DMS 273 (cell line): ENCODE results near the gene UPK3BL1.
"Not testable (repeated sequence)": the region's sequence is repeated elsewhere in the genome, so short reads cannot be mapped to it uniquely, and the experiment has no call there.

Experiments used
- DNase-seq: peaks from one replicate; lab custom pipeline; 2025; ENCODE audit not compliant: unreplicated experiment; lab: John Stamatoyannopoulos, UW

UPK3BL1 gene

GRCh38 chr7:102642691-102643090 lies at the start of gene UPK3BL1:
TSS of gene UPK3BL1 (minus strand) at chr7:102642791. CDS start at chr7:102642741, 50 bp downstream.
- DNase-seq = not testable (repeated sequence)

DNA sequence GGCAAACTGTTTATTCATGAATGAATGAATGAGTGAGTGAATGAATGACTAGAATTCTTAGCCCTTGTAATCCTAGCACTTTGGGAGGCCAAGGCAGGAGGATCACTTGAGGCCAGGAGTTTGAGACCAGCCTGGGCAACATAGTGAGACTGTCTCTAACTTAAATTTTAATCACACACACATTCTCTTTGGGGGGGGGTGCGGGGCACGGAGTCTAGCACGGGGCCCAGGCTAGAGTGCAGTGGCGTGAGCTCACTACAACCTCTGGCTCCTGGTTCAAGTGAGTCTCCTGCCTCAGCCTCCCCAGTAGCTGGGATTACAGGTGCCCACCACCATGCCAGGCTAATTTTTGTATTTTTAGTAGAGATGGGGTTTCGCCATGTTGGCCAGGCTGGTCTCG lies 48.0 kb upstream of the UPK3BL1 start:
- DNase-seq = not testable (repeated sequence)

DNA sequence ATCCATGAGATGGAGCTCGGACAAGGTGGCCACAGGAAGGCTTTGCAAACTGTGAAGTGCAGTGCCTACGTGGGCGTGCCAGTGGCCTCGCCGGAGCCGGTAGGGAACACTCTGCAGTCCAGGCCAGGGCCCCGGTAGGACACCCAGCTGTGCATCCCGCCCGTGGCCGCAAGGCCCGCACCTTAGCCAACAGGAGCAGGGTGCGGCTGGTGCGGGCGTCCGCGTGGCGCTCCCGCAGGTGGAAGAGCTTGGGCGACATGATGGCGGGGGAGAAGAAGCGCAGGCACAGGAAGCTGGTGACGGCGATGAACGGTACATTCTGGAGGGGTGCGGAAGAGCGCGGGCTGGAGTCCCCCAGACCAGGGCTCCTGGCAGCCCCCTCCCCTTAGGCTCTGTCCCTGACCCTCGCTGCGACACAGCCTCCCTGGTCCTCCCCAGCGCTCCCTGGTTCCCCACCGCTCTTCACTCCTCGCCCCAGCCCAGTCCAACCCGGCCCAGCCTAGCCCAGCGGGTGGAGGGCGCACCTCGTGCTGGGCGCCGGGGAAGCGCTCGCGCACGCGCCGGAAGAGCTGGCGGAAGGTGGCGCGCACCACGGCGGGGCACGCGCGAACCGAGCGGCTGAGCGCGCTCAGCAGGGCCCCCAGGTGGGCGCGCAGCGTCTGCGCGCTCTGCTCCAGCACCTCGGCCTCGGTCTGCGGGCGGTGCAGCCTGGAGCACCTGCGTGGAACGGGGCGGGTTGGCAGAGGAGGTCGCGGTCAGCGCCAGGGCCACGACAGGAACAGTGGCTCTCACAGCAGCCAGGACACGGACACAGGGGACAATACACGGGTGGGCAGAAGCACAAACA lies 47.1 kb upstream of the UPK3BL1 start:
- DNase-seq = not testable (repeated sequence)

DNA sequence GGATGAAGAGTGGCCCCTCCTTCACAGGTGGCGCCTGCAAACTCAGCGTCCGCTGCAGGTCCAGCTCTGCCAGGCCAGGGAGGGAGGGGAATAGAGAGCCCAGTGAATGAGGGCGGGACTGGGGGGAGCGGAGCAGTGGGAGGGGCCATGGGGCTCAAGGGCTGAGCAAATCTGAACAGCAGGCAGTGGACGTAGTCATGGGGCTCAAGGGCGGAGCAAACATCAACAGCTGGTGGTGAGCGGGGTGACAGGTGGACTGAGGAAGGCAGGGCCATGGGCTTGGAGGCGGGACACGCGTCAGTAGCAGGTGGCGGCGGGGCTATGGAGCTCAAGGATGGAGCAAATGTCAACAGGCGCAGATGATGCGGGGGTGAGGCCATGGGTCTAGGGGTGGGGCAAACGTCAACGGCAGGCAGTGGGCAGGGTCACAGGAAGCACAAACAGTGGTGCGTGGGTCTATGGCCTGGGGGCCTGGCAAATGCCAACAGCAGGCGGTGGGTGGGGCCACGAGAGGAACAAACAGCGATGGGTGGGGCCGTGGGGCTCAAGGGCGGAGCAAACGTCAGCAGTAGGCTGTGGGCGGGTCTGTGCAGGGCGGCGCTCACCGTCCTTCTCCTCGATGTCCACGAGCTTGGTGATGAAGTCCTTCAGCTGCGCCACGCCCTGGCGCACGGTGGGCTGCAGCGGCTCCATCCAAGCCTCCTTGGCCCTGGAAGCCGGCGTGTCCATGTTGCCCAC lies 45.9 kb upstream of the UPK3BL1 start:
- not testable (repeated sequence) for DNase-seq

- DNase-seq = not testable (repeated sequence)
Observed at GRCh38 chr7:102682560-102682959, 40.0 kb upstream of the UPK3BL1 start.

- DNase-seq = not testable (repeated sequence)
Observed at GRCh38 chr7:102680780-102681179, 38.2 kb upstream of the UPK3BL1 start.

GRCh38 chr7:102675545-102675944 lies 33.0 kb upstream of the UPK3BL1 start:
- DNase-seq = not testable (repeated sequence)

DNA sequence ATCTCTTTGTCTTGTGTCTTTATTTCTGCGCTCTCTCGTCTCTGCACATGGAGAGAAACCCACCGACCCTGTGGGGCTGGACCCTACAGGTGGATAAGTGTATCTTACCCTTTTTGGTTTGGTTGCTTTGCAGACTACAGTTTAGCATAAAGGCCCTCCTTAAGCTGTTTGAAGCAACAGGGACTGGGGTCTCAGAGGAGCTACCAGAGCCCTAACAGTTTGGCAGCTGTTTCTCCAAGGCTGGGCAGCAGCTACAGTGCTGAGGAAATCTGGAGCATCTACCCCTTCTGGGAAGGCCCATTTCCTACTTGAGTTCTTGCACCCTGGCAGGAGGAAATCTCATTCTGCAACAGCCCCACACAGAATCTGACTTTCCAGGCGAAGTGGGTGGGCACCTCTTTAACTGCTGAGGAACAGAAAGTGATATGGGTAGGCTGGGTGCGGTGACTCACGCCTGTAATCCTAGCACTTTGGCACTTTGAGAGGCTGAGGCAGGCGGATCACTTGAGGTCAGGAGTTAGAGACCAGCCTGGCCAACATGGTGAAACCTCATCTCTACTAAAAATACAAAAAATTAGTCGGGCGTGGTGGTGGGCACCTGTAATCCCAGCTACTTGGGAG lies 31.0 kb upstream of the UPK3BL1 start:
- not testable (repeated sequence) for DNase-seq

DNA sequence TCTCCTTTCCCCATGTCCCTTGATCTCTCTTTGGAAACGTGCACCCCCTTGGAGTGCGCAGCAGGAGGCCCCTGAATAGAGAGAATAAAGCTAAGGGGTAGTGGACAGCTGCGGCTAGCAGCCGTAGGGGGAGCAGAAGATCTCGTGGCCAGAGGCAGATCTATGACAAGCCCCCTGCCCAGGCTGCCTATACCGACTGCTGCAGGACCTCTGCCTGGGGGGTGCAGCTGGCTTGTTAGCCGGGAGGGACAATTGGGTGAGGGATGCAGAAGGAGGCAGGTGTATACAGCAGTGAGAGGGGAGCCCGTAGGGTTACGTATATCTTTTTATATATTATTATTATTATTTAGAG lies 29.3 kb upstream of the UPK3BL1 start:
- DNase-seq = not testable (repeated sequence)

DNA sequence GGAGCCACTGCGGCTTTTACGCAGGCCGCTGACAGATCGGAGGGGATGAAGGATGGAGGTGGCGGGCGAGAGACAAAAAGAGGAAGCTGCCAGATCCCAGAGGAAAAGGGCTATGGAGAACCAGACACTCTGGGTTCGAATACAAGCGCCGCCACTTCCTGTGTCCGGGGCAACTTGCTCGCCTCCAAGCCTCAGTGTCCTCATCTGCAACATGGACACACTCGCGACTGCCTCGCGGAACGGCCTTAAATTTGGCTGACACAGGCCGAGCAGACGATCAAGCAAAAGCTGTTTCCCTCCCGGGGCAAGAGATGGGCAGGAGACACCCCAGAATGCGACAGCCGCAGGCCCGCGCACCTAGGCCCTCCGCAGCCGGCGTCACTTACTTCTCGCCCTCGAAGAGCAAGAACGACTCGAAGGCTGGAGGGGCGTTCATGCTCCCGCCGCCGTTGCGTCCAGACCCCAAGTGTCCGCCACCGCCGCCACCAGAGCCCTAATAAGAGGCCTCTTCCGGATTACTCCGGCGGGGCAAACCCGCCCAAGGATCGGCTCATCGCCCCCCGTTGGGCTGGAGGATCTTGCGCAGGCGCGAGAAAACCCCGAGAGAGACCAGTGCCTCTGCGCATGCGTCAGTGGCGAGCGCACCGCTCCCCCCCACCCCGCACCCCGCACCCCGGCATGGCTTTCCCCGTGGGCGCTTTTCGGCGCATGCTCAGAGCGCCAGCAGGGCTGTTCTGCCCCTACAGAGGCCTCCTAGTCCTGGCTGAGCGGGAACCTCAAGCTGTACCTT lies 28.8 kb upstream of the UPK3BL1 start, which contains the start of gene POLR2J2:
Gene POLR2J2 (minus strand): TSS at position 498 of the 790 bp plus-strand sequence. CDS start 62 bp downstream, at position 436.
- DNase-seq = not testable (repeated sequence)

- DNase-seq = not testable (repeated sequence)
Observed at GRCh38 chr7:102667523-102667922, 24.9 kb upstream of the UPK3BL1 start.

DNA sequence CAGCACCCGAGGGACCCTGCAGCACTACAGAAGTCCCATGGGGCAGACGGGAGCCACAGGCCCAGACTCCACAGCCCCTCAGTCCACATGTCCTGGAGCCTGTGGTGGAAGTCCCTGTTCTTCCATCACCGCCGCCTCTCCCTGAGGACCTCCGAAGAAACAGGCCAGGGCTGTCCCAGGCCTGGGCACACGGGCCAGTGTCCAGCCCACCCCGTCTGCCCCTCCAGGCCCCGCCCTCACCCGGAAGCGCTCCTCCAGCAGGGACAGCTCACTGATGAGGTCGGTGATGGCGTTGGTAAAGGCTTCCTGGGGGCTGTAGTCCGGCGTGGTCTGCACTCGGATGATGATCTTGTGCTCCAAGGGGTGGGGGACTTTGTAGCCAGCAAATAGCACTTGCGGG lies 24.3 kb upstream of the UPK3BL1 start:
- DNase-seq = not testable (repeated sequence)

DNA sequence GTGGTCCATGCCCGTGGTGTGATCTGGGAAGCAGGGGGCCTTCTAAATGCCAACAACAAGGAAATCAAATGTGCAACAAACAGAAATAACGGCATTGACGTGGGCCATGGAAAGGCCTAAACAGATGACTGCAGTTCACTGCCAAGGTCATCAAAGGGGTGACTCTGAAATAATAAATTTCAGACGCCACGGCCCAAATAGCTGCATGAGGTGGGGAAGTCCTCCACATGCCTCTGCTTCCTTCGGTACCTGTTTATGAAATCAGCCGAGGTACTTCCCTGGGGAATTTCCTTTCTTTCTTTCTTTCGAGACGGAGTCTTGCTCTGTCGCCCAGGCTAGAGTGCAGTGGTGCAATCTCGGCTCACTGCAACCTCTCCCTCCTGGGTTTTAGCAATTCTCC lies 22.2 kb upstream of the UPK3BL1 start:
- not testable (repeated sequence) for DNase-seq

- DNase-seq = not testable (repeated sequence)
Observed at GRCh38 chr7:102649924-102650323, 7.3 kb upstream of the UPK3BL1 start, which contains the start of gene SPDYE2B. TSS of gene SPDYE2B (plus strand) at chr7:102650319. CDS start at chr7:102652349, 2,030 bp downstream.

GRCh38 chr7:102647813-102648212 lies 5.2 kb upstream of the UPK3BL1 start:
- not testable (repeated sequence) for DNase-seq

DNA sequence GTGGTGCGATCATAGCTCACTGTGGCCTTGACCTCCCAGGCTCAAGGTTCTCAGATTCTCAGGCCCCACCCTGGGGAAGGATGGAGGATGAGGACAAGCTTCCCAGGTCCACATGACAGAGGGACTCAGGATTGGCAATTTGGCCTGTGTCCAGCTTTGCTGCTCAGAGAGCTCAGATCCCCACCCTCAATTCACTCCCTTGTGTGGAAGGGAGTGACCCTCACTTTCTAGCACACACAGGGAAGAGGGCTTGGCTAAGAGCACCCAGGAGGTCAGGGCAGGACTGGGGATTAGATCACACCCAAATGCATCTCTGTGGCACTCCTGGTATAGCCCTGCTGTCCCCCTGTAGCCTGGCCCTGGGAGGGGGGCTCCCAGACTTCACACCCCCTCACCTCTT lies 813 bp upstream of the UPK3BL1 start:
- not testable (repeated sequence) for DNase-seq

GRCh38 chr7:102638848-102639247 lies 3.7 kb downstream of the UPK3BL1 start:
- not testable (repeated sequence) for DNase-seq

DNA sequence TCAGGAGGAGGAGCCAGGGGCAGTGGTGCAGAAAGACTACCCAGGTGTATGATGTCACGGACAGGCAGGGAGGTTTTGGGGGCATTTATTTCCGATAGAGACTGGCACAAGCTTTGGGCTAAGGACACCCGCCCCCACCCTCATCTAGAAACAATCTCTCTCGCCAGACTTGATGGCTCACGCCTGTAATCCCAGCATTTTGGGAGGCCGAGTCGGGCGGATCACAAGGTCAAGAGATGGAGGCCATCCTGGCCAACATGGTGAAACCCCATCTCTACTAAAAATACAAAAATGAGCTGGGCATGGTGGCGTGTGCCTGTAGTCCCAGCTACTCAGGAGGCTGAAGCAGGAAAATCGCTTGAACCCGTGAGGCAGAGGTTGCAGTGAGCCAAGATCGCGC lies 5.6 kb downstream of the UPK3BL1 start:
- not testable (repeated sequence) for DNase-seq

GRCh38 chr7:102635354-102635753 lies 7.2 kb downstream of the UPK3BL1 start:
- DNase-seq = not testable (repeated sequence)

- not testable (repeated sequence) for DNase-seq
Observed at GRCh38 chr7:102634299-102634698, 8.3 kb downstream of the UPK3BL1 start.
